Amniotic epithelial cell (primary cell): ENCODE measurements around the gene PI4KA.
"Not testable (repeated sequence)": the region's sequence is repeated elsewhere in the genome, so short reads cannot be mapped to it uniquely, and the experiment has no call there.

Experiments used
- DNase-seq: peaks from one replicate; pipeline ENCODE4 v3.0.0-alpha.2; 2010; ENCODE audit warnings: low read depth

PI4KA gene

DNA sequence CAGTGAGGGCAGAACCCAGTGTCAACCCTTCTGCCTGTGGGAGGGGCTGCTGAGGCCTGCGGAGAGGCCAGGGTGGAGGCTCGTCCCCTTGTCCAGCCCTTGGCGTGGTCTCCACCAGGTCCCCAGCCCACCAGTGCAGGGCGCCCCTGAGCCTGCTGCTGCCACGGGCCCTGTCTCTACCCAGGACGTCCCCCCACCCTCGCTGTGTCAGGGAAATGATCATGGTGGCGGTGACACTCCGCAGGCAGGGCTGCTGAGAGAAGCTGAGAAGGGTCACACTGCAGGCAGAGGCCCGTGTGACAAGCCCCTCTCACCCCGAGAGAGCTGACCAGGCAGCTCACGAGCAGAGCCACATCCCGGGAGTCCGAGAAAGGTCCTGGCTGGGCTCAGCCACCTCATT, 164.4 kb downstream of the PI4KA start:
- not testable (repeated sequence) for DNase-seq

DNA sequence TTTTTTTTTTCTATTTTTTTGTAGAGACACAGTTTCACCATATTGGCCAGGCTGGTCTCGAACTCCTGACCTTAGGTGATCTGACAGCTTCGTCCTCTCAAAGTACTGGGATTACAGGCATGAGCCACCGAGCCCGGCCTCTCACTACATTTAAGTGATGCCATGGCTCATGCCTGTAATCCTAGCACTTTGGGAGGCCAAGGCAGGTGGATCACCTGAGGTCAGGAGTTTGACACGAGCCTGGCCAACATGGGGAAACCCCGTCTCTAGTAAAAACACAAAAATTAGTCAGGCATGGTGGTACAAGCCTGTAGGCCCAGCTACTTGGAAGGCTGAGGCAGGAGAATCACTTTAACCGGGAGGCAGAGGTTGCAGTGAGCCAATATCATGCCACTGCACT, 165.7 kb downstream of the PI4KA start:
- DNase-seq: not testable (repeated sequence)

DNA sequence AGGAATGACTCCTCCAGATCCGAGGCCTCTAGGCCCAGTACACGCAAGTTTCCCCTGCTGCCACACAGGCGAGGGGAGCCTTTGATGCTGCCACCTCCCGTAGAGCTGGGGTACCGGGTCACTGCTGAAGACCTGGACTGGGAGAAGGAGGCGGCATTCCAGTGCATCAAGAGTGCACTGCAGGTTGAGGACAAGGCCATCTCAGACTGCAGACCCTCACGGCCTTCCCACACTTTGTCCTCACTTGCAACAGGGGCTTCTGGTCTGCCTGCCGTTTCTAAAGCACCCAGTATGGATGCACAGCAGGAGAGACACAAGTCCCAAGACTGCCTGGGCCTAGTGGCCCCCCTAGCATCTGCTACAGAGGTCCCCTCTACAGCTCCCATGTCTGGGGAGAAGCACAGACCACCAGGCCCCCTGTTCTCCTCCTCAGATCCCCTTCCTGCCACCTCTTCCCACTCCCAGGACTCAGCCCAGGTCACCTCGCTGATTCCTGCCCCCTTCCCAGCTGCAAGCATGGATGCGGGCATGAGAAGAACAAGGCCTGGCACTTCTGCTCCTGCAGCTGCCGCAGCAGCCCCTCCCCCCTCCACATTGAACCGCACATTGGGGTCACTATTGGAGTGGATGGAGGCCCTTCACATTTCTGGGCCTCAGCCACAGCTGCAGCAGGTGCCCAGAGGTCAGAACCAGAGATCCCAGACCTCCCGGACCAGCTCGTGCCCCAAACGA, 167.9 kb downstream of the PI4KA start:
- not testable (repeated sequence) for DNase-seq

- not testable (repeated sequence) for DNase-seq
Measured at GRCh38 chr22:20687356-20688172, 171.0 kb downstream of the PI4KA start.

DNA sequence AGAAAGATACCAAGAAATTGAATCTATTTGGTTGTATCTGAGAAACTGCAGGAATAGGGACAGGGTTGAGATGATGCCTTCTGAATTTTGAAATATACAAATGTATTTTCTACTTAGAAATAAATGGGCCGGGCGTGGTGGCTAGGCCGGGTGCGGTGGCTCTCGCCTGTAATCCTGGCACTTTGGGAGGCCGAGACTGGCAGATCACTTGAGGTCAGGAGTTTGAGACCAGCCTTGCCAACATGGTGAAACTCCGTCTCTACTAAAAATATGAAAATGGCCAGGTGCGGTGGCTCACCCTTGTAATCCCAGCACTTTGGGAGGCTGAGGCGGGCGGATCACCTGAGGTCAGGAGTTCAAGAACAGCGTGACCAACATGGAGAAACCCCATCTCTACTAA, 172.8 kb downstream of the PI4KA start:
- DNase-seq: not testable (repeated sequence)

DNA sequence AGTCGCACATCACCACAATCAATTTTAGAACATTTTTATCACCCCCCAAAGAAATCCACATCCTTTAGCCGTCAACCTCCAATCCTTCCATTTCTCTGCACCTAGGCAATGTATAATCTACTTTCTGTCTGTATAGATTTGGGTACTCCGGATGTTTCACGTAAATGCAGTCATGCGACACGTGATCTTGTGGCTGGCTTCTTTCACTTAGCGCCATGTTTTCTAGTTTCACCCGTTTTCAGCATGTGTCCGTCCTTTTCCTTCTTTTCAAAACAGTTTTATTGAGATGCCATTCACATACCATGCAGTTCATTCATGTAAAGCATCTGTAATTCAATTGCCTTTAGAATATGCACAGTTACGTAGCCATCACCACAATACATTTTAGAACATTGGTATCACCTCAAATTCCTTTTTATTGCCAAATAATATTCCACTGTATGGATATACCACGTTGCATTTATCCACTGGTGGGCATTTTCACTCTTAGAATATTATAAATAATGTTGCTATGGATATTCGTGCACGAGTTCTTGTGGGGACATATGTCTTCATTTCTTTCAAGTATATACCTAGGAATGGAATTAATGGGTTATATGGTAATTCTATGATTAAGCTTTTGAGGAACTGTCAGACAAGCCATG, 179.7 kb downstream of the PI4KA start:
- DNase-seq: not testable (repeated sequence)

DNA sequence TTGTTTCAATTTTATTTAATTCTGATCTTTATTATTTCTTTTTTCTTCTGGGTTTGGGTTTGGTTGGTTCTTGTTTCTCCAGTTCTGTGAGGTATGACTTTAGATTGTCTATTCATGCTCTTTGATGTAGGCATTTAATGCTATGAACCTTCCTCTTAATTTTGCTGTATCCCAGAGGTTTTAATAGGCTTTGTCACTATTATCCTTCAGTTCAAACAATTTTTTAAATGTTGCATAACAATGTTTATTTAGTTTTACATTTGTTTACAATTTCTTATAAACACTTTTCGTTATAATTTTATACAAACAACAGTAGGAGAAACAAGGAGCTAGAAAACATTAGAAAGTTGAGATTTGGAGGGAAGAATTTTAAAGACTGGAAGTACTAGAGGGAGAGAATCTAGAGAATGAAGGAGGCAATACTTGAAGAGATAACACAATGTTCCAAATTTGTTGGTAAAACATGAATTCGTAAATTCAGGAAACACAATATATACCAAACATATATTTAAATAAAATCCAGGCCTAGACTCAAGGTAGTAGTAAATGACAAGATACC, 180.8 kb downstream of the PI4KA start:
- no peak for DNase-seq

DNA sequence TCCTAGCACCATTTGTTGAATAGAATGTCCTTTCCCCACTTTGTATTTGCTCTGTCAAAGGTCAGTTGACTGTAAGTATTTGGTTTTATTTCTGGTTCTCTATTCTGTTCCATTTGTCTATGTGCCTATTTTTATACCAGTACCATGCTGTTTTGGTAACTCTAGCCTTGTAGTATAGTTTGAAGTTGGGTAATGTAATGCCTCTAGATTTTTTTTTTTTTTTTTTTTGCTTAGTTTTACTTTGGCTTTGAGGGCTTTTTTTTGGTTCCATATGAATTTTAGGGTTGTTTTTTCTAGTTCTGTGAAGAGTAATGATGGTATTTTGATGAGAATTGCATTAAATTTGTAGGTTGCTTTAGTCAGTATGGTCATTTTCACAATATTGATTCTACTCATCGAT, 183.0 kb downstream of the PI4KA start:
- DNase-seq: not testable (repeated sequence)

DNA sequence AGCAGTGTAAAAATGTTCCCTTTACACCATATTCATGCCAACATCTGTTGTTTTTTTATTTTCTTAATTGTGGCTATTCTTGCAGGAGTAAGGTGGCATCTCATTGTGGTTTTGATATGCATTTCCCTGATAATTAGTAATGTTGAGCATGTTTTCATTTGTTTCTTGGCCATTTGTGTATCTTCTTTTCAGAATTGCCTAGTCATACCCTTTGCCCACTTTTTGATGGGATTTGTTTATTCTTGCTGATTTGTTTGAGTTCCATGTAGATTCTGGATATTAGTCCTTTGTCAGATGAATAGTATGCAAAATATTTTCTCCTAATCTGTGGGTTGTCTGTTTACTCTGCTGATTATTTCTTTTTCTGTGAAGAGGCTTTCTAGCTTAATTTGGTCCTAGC, 183.6 kb downstream of the PI4KA start:
- DNase-seq: no peak

DNA sequence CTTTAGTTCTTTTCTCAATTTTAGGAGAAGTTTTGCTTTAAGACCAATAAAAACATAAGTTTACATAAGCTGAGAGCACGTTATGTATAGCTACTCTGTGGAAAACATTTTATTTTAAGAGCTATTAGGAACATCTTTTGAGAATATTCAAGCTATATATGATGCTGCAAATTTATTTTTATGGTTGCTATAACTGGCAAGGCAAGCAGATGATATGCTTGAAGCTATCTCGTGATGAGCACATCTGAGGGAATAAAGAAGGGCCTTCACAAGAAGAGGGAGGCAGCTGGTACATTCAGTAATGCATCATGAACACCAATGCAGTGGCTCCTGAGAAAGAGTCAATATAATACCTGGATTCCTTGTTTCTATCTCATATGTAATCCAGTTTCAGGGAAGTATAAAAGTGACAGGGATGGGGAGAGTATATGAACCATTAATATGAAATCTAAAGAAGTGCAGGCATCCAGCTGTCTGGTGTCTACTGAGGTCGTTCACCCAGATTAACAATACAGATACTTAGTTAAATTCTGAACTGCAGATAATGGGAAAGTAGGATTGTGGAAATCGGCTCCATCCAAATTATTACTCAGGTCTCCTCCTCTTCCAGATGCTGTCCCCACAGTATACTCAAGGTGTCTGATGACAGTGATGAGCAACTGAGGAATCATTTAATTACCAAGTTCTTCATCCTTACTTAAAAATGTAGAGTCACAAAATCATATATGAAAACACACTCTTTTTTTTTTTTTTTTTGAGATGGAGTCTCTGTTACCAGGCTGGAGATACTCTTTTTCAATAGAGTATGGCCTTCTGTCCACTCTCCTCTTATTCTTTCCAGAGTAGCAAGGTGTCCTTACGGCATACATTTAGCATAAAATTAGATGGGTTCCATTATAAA, 185.1 kb downstream of the PI4KA start:
- no peak for DNase-seq

DNA sequence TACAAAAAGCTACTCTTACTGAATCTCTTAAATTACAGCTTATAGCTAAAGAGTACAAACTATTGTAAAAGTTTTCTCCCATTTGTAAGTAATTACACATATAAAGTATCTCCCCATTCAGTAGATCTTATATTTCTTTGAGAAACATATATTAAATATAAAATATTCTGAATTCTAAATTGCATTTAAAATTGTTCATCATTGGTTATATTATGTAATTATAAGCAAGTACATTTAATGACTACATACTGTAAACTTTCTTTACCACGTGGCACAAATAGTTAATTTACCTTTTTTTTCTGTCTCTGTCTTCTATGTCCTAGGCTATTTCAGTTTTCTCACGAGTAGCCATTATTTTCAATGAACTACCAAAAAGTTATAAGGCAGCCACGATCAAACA, 185.9 kb downstream of the PI4KA start:
- no peak for DNase-seq

GRCh38 chr22:20672082-20672424, 186.6 kb downstream of the PI4KA start:
- no peak for DNase-seq

- no peak for DNase-seq
Measured at GRCh38 chr22:20671409-20672081, 187.1 kb downstream of the PI4KA start.

- DNase-seq: not testable (repeated sequence)
Measured at GRCh38 chr22:20670457-20671261, 188.0 kb downstream of the PI4KA start.

- not testable (repeated sequence) for DNase-seq
Measured at GRCh38 chr22:20669884-20670283, 188.7 kb downstream of the PI4KA start.

- not testable (repeated sequence) for DNase-seq
Measured at GRCh38 chr22:20669471-20669870, 189.1 kb downstream of the PI4KA start.

DNA sequence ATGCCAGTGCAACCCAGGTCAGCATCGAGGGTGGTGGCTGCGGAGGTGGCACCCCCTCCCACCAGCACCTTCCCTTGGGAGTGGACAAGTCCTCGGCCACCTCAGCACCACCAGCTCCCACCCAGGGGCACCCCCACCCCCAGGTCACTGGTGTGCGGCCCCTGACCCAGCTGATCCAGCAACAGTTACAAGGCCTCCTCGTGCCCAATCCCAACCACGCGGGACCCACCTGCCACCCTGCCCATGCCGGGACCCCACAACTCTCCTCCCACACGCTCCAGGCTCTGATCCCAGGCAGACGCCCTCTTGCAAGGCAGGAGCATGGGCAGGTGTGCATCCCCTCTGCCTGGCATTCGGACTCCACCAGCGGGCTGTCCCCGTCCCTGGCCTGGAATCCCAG, 189.8 kb downstream of the PI4KA start:
- not testable (repeated sequence) for DNase-seq

DNA sequence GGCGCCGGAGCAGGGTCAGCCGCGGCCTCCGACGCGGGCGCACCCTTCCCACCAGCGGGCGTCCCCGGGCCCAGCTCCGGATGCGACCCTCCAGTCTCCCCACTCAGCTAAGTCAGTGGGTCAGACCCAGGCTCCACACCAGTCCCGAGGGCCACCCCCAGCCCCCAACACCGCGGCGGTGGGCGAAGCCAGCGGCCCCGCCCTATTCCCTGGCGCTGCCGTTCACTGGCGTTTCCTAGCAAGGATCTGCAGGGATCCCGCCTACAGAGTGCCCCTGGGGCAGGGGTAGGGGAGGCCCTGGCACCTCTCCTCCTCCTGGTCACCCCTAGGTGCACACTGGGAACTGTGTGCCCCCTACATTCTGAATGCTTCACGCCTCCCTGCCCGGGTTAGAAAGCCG, 190.4 kb downstream of the PI4KA start:
- DNase-seq: not testable (repeated sequence)

DNA sequence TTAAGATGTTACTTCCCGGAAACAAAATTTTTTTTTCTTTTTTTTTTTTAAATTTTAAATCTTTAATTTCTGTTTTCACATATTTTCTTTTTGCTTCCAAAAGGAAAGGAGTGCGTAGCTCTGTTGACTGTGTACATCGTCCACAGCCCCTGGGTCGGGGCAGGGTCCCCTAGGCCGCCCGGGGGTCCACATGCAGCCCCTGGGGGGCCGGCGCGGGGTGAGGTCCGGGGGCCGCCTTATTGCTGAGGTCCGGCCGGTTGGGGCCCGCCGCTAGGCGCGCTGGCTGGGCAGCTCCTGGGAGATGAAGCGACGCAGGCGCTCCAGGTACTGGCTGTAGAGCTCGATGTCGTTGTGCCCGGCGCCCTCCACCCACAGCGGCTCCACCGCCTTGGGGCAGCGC, 191.1 kb downstream of the PI4KA start:
- not testable (repeated sequence) for DNase-seq

- no peak for DNase-seq
Measured at GRCh38 chr22:20666560-20666959, 192.1 kb downstream of the PI4KA start.
